ENCODE measurements around the gene MICU1. TPM values are rescaled to one million over a fixed set of nuclear protein-coding genes. Genes with fewer than 3 reads are reported as not detected.

MICU1 gene
- total and polyA plus RNA-seq, 4 donors, result 53.1 to 86.9 (median 73.8) TPM

- DNase-seq (ENCODE audit: low read depth in 4 of 6, low spot score in 6 of 6), result no peak
- no peaks in the 10 kb centered on the region for H3K27me3 ChIP-seq (ENCODE audit: control insufficient read depth, insufficient read depth, low read length)
- no peak overlapping the region for H3K4me3 ChIP-seq (ENCODE audit: low read depth, low read length)
- H3K36me3 ChIP-seq (ENCODE audit: control insufficient read depth, insufficient read depth, low read length), result no peaks in the 10 kb centered on the region
- peaks cover 4% of the 10 kb centered on the region for H3K4me1 ChIP-seq (ENCODE audit: control insufficient read depth, insufficient read depth, low read length)
- H3K27ac ChIP-seq (ENCODE audit: low read depth, low read length), result no peak overlapping the region
- no CpG with 5 or more reads among the region's 2 CpGs for WGBS (ENCODE audit: insufficient coverage)
- no peaks in the 10 kb centered on the region for H3K9me3 ChIP-seq (ENCODE audit: control insufficient read depth, insufficient read depth, low read length)
Observed at GRCh38 chr10:72573079-72573478, 52.8 kb downstream of the MICU1 start.

- Histone ChIP-seq H3K4me1 (ENCODE audit: control insufficient read depth, insufficient read depth, low read length) (no peaks in the 10 kb centered on the region), H3K27ac (ENCODE audit: low read depth, low read length) (no peak overlapping the region)
- no CpG with 5 or more reads among the region's 4 CpGs for WGBS (ENCODE audit: insufficient coverage)
Observed at GRCh38 chr10:72567889-72568640, 57.8 kb downstream of the MICU1 start.

DNA sequence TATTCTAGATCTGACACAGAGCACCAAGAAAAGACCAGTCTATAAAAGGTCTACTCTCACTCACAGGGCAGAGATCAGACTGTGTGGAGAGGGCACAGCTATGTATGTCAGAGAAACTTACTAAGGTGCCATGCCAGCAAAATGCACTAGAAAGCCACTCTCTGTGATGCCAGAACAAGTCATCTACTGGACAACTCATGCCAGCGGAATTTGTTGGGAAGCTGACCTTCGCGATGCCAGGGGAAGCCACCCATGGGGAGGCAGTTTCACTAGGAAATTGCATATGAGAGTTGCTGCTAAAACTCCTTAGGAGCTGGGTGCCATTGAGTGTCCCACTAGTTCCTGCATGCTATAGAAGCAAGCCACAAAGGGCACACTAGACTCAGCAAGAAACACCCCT, 58.5 kb downstream of the MICU1 start:
- no peaks in the 10 kb centered on the region for H3K9me3 ChIP-seq (ENCODE audit: control insufficient read depth, insufficient read depth, low read length)
- H3K27me3 ChIP-seq (ENCODE audit: control insufficient read depth, insufficient read depth, low read length), result no peaks in the 10 kb centered on the region
- peaks cover 6% of the 10 kb centered on the region for H3K36me3 ChIP-seq (ENCODE audit: control insufficient read depth, insufficient read depth, low read length)
- H3K4me1 ChIP-seq (ENCODE audit: control insufficient read depth, insufficient read depth, low read length), result no peaks in the 10 kb centered on the region
- DNase-seq (ENCODE audit: low read depth in 4 of 6, low spot score in 6 of 6), result no peak
- H3K27ac ChIP-seq (ENCODE audit: low read depth, low read length), result no peak overlapping the region
- WGBS (ENCODE audit: insufficient coverage), result no CpG with 5 or more reads among the region's 3 CpGs
- H3K4me3 ChIP-seq (ENCODE audit: low read depth, low read length), result no peak overlapping the region

More at GRCh38 chr10:72567889-72568640, 57.8 kb downstream of the MICU1 start:
- Histone ChIP-seq H3K27me3 (ENCODE audit: control insufficient read depth, insufficient read depth, low read length) (no peaks in the 10 kb centered on the region), H3K9me3 (ENCODE audit: control insufficient read depth, insufficient read depth, low read length) (no peaks in the 10 kb centered on the region), H3K36me3 (ENCODE audit: control insufficient read depth, insufficient read depth, low read length) (peaks cover 6% of the 10 kb centered on the region), H3K4me3 (ENCODE audit: low read depth, low read length) (no peak overlapping the region)
- no peak for DNase-seq (ENCODE audit: low read depth in 4 of 6, low spot score in 6 of 6)

DNA sequence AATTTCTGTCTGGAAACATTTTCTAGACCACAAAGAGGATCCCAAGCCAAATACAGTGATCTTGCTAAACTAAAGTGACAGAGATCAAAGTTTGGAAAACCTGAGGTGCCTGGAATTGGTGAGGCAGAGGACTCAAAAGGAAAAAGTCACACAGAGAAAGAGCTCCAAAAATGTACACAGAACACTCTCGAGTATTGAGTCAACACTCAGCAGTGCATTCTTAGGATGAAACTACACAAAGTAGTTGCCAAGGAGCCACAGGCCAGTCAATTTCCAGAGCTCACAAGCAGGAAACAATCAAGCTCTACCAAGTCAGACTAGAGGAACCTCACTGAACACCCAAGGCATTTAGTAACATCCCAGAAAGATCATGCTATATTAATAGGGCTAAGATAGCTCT, 61.3 kb downstream of the MICU1 start:
- no peak overlapping the region for H3K27ac ChIP-seq (ENCODE audit: low read depth, low read length)

GRCh38 chr10:72563327-72563932, 62.4 kb downstream of the MICU1 start:
- no peak for DNase-seq (ENCODE audit: low read depth in 4 of 6, low spot score in 6 of 6)
- H3K4me3 ChIP-seq (ENCODE audit: low read depth, low read length), result no peak overlapping the region
- WGBS (ENCODE audit: insufficient coverage), result no CpG with 5 or more reads among the region's 6 CpGs
- H3K4me1 ChIP-seq (ENCODE audit: control insufficient read depth, insufficient read depth, low read length), result no peaks in the 10 kb centered on the region
- H3K9me3 ChIP-seq (ENCODE audit: control insufficient read depth, insufficient read depth, low read length), result no peaks in the 10 kb centered on the region
- H3K27ac ChIP-seq (ENCODE audit: low read depth, low read length), result no peak overlapping the region
- H3K27me3 ChIP-seq (ENCODE audit: control insufficient read depth, insufficient read depth, low read length), result no peaks in the 10 kb centered on the region
- H3K36me3 ChIP-seq (ENCODE audit: control insufficient read depth, insufficient read depth, low read length), result peaks cover 11% of the 10 kb centered on the region

More for the DNA sequence above, 61.3 kb downstream of the MICU1 start:
- Histone ChIP-seq H3K4me3 (ENCODE audit: low read depth, low read length) (no peak overlapping the region), H3K36me3 (ENCODE audit: control insufficient read depth, insufficient read depth, low read length) (peaks cover 10% of the 10 kb centered on the region), H3K9me3 (ENCODE audit: control insufficient read depth, insufficient read depth, low read length) (no peaks in the 10 kb centered on the region), H3K27me3 (ENCODE audit: control insufficient read depth, insufficient read depth, low read length) (no peaks in the 10 kb centered on the region), H3K4me1 (ENCODE audit: control insufficient read depth, insufficient read depth, low read length) (no peaks in the 10 kb centered on the region)
- no CpG with 5 or more reads among the region's 1 CpG for WGBS (ENCODE audit: insufficient coverage)
- no peak for DNase-seq (ENCODE audit: low read depth in 4 of 6, low spot score in 6 of 6)

DNA sequence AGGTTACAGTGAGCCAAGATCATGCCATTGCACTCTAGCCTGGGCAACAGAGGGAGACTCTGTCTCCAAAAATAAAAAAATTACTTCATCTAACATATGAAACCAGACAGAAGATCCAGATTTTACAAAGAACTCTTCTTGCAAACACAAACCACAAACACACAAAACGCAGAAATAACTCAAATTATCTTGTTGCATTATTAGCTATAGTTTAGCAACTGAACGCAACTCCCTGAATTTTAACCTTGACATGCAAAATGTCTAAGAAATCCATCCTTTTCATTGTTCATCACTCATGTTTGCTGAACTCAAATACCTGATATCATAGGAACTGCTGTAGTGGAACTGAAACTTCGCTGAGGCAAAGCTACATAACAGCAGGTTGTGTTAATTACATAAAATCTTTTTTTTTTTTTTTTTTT, 64.1 kb downstream of the MICU1 start:
- no peaks in the 10 kb centered on the region for H3K4me1 ChIP-seq (ENCODE audit: control insufficient read depth, insufficient read depth, low read length)
- peaks cover 11% of the 10 kb centered on the region for H3K36me3 ChIP-seq (ENCODE audit: control insufficient read depth, insufficient read depth, low read length)
- no peak overlapping the region for H3K27ac ChIP-seq (ENCODE audit: low read depth, low read length)
- H3K27me3 ChIP-seq (ENCODE audit: control insufficient read depth, insufficient read depth, low read length), result no peaks in the 10 kb centered on the region
- 100% methylated on average over 1 of the region's 3 CpGs for WGBS (ENCODE audit: insufficient coverage)
- H3K4me3 ChIP-seq (ENCODE audit: low read depth, low read length), result no peak overlapping the region
- H3K9me3 ChIP-seq (ENCODE audit: control insufficient read depth, insufficient read depth, low read length), result no peaks in the 10 kb centered on the region
- no peak for DNase-seq (ENCODE audit: low read depth in 4 of 6, low spot score in 6 of 6)

DNA sequence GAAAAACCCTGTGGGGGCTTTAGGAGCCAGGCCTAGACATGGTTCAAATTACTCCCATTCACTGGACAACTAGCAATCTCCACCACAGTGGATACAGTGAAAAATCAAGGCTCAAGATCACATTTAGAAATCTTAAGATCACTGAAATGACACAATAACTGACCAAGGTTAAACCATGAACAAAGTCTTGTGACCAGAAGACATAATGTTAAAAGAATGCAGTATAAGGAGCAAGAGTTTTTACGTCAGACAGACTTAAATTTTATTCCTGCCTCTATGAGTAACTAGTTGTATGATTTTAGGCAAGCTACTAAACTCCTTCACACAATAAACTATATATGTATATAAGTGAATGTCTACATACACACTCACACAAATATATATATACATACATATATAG, 68.5 kb downstream of the MICU1 start:
- Histone ChIP-seq H3K27me3 (ENCODE audit: control insufficient read depth, insufficient read depth, low read length) (no peaks in the 10 kb centered on the region), H3K36me3 (ENCODE audit: control insufficient read depth, insufficient read depth, low read length) (peaks cover 6% of the 10 kb centered on the region), H3K4me3 (ENCODE audit: low read depth, low read length) (no peak overlapping the region), H3K4me1 (ENCODE audit: control insufficient read depth, insufficient read depth, low read length) (no peaks in the 10 kb centered on the region), H3K9me3 (ENCODE audit: control insufficient read depth, insufficient read depth, low read length) (no peaks in the 10 kb centered on the region), H3K27ac (ENCODE audit: low read depth, low read length) (no peak overlapping the region)
- DNase-seq (ENCODE audit: low read depth in 4 of 6, low spot score in 6 of 6), result no peak
- WGBS (ENCODE audit: insufficient coverage), result no CpG with 5 or more reads among the region's 1 CpG

DNA sequence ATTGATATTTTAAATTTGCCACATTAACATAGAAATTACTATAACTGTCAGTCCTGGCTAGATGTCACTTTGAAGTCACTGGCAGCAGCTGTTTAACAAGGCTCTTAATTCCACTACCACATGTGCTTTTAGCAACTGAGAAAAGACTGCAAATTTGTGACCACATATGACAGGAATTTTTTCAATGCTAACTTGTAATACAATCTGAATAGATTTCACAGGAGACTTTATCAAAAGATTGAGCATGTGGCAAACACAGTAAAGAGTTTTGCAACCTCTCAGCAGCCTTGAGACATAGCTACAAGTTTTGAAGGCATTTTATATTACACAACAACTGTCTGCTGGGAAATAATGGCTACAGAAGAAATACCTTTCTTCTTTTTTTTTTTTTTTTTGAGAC, 73.0 kb downstream of the MICU1 start:
- no peak for DNase-seq (ENCODE audit: low read depth in 4 of 6, low spot score in 6 of 6)
- peaks cover 6% of the 10 kb centered on the region for H3K36me3 ChIP-seq (ENCODE audit: control insufficient read depth, insufficient read depth, low read length)
- H3K4me3 ChIP-seq (ENCODE audit: low read depth, low read length), result no peak overlapping the region
- no peak overlapping the region for H3K27ac ChIP-seq (ENCODE audit: low read depth, low read length)
- no peaks in the 10 kb centered on the region for H3K9me3 ChIP-seq (ENCODE audit: control insufficient read depth, insufficient read depth, low read length)
- no peaks in the 10 kb centered on the region for H3K4me1 ChIP-seq (ENCODE audit: control insufficient read depth, insufficient read depth, low read length)
- H3K27me3 ChIP-seq (ENCODE audit: control insufficient read depth, insufficient read depth, low read length), result no peaks in the 10 kb centered on the region

- Histone ChIP-seq H3K4me1 (ENCODE audit: control insufficient read depth, insufficient read depth, low read length) (no peaks in the 10 kb centered on the region), H3K27ac (ENCODE audit: low read depth, low read length) (no peak overlapping the region), H3K4me3 (ENCODE audit: low read depth, low read length) (no peak overlapping the region), H3K9me3 (ENCODE audit: control insufficient read depth, insufficient read depth, low read length) (no peaks in the 10 kb centered on the region), H3K27me3 (ENCODE audit: control insufficient read depth, insufficient read depth, low read length) (no peaks in the 10 kb centered on the region), H3K36me3 (ENCODE audit: control insufficient read depth, insufficient read depth, low read length) (peaks cover 6% of the 10 kb centered on the region)
- no CpG with 5 or more reads among the region's 2 CpGs for WGBS (ENCODE audit: insufficient coverage)
- no peak for DNase-seq (ENCODE audit: low read depth in 4 of 6, low spot score in 6 of 6)
Observed at GRCh38 chr10:72550239-72550638, 75.6 kb downstream of the MICU1 start.

DNA sequence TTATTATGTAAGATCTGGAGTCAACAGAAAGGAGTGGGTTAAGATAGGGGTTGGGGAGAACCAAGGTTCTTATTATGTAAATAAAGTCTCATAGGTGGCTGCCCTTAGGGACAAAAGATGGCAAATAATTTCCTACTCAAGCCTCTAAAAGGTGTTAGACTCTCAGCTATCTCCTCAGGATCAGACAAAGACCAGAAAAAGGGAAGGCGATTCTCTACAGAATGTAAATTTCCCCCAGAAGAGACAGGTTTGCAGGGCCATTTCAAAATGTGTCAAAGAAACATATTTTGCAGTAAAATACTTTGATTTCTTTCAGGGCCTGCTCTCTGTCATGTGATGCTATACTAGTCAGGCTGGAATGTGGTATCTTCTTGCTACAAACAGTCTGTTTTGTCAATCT, 80.3 kb downstream of the MICU1 start:
- Histone ChIP-seq H3K9me3 (ENCODE audit: control insufficient read depth, insufficient read depth, low read length) (no peaks in the 10 kb centered on the region), H3K4me3 (ENCODE audit: low read depth, low read length) (no peak overlapping the region), H3K27me3 (ENCODE audit: control insufficient read depth, insufficient read depth, low read length) (no peaks in the 10 kb centered on the region), H3K4me1 (ENCODE audit: control insufficient read depth, insufficient read depth, low read length) (no peaks in the 10 kb centered on the region), H3K36me3 (ENCODE audit: control insufficient read depth, insufficient read depth, low read length) (peaks cover 13% of the 10 kb centered on the region), H3K27ac (ENCODE audit: low read depth, low read length) (no peak overlapping the region)
- no CpG with 5 or more reads among the region's 1 CpG for WGBS (ENCODE audit: insufficient coverage)
- no peak for DNase-seq (ENCODE audit: low read depth in 4 of 6, low spot score in 6 of 6)

Data from spinal cord (tissue), 10 donors.